ENCODE data around the gene NPEPL1. TPM values are rescaled to one million over a fixed set of nuclear protein-coding genes. Genes with fewer than 3 reads are reported as not detected.

Gene NPEPL1
- total RNA-seq, 1 donor from 2014 or later, result 68.3 TPM

DNA sequence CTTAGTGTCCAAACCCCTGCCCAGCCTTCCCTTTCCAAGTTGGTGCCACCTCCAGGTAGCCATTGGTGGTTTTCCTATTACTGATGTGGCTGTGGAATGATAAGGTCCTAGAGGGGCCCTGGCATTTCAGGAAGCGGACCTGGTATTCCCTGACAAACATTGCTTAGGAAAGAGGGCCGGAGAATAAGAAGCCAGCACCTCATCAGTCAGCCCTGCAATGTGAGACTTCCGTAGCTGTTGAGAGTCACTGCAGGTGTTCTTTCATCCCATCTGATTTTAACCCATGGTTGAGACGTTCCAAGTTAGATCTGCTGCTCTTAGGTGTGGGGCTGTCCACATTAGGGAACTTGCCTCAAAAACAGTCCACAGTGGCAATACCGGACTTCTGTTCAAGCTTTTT, 14.8 kb upstream of the NPEPL1 start:
- intact Hi-C loops (cut with DNase I), result no loop called here
- Histone ChIP-seq H3K36me3 (peaks cover 41 to 68% of the 10 kb centered on the region in 2 donors), H3K27me3 (no peaks in the 10 kb centered on the region), H3K4me1 (no peaks in the 10 kb centered on the region), H3K27ac (no peak overlapping the region), H3K4me3 (no peak overlapping the region), H3K9me3 (no peaks in the 10 kb centered on the region)
- TF ChIP-seq, protein P1, sequence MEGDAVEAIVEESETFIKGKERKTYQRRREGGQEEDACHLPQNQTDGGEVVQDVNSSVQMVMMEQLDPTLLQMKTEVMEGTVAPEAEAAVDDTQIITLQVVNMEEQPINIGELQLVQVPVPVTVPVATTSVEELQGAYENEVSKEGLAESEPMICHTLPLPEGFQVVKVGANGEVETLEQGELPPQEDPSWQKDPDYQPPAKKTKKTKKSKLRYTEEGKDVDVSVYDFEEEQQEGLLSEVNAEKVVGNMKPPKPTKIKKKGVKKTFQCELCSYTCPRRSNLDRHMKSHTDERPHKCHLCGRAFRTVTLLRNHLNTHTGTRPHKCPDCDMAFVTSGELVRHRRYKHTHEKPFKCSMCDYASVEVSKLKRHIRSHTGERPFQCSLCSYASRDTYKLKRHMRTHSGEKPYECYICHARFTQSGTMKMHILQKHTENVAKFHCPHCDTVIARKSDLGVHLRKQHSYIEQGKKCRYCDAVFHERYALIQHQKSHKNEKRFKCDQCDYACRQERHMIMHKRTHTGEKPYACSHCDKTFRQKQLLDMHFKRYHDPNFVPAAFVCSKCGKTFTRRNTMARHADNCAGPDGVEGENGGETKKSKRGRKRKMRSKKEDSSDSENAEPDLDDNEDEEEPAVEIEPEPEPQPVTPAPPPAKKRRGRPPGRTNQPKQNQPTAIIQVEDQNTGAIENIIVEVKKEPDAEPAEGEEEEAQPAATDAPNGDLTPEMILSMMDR (IDR thresholded peaks at IDR 0.05), result no peak
- no peak for DNase-seq (ENCODE audit: low spot score in 2 of 2)

DNA sequence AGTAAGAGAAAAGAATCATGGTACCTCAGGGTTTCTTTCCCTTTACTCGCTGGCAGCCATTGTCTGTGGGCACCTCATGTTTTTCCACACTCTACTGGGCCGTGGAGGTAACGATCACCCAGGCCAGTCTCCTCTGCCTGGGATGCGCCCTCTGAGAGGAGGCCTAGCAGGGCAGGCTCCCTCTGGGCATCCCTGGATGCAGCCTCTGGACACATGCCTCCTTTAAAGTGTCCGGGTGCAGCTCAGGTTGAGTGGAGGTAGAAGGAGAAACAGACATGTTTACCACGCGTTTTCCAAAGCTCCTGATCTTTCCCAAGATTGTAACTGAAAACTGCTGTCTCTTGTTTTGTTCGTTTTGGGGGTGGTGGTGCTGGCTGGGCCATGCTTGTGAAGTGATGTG, 13.8 kb upstream of the NPEPL1 start:
- TF ChIP-seq, protein P1 (IDR thresholded peaks at IDR 0.05), result no peak
- intact Hi-C loops (cut with DNase I), result no loop called here
- DNase-seq (ENCODE audit: low spot score in 2 of 2), result no peak
- H3K36me3 ChIP-seq, result peaks cover 33 to 60% of the 10 kb centered on the region in 2 donors
- H3K4me3 ChIP-seq, result no peak overlapping the region
- no peaks in the 10 kb centered on the region for H3K4me1 ChIP-seq
- no peaks in the 10 kb centered on the region for H3K27me3 ChIP-seq
- no peaks in the 10 kb centered on the region for H3K9me3 ChIP-seq
- H3K27ac ChIP-seq, result no peak overlapping the region

DNA sequence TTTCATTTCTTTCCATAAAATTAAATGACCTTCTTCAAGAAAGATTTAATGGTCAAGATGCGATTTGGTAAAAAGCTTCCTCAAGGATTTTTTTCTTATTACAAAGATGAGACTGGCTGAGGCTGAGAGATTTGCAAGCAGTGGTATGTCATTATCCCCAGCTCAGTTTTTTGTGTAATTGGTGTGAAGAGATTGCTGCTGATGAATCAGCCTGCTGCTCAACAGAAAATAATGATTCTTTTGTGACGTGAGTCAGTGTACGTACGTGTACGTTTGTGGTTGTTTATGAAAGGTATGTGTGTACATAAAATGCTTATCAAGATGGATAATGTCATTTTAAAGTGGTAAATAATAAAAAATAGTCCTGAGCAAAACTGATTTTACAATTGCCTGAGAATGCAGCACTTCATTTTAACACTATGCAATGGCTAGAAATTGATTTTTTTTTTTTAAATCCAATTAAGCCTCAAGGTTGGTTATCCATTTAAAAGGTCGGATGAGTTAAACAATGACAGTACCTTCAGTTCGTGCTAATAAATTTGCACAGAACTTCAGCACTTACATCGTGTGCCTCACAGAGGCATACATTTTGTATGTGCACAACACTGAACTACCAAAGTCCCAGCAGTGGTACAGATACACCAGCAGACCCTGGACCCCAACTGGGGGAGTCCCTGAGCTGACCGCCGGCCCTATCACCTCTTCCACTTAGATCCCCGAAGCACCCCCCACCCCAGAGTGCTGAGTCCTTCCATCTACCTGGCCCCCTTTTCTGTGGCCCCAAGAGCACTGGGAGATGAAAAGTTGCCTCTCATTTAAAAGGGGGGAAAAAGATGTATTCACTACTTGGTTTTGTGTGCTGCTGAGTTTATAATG, 9.7 kb upstream of the NPEPL1 start:
- no peaks in the 10 kb centered on the region for H3K27me3 ChIP-seq
- H3K27ac ChIP-seq, result no peak overlapping the region
- no peak overlapping the region for H3K4me3 ChIP-seq
- no peaks in the 10 kb centered on the region for H3K4me1 ChIP-seq
- TF ChIP-seq, protein P1 (IDR thresholded peaks at IDR 0.05), result no peak
- peaks cover 6 to 22% of the 10 kb centered on the region in 2 donors for H3K36me3 ChIP-seq
- intact Hi-C loops (cut with DNase I), result no loop called here
- no peak for DNase-seq (ENCODE audit: low spot score in 2 of 2)
- H3K9me3 ChIP-seq, result no peaks in the 10 kb centered on the region

DNA sequence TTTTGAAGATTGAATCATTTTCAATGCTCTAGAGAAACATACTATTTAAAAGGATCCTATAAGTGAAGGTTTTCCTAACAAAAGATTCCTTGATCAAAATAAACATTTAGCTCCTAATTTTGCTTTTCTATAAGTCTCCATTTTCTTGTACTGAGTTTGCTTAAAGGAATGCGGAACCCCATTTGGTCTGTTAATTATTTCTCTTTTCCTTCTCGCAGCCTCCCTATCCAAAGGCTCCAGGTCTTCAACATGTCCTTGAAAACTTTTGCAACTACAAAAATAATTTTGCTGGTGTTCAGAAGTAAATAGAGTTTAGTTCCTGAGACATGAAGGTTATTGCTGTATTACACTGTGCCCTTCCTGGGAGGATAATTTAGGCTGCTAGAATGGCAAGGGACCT, 8.3 kb upstream of the NPEPL1 start:
- intact Hi-C loops (cut with DNase I), result no loop called here
- Histone ChIP-seq H3K4me3 (no peak overlapping the region), H3K27ac (no peak overlapping the region), H3K27me3 (no peaks in the 10 kb centered on the region), H3K9me3 (no peaks in the 10 kb centered on the region), H3K4me1 (no peaks in the 10 kb centered on the region), H3K36me3 (peaks cover 0 to 12% of the 10 kb centered on the region in 2 donors)
- no peak for DNase-seq (ENCODE audit: low spot score in 2 of 2)
- TF ChIP-seq, protein P1 (IDR thresholded peaks at IDR 0.05), result no peak

DNA sequence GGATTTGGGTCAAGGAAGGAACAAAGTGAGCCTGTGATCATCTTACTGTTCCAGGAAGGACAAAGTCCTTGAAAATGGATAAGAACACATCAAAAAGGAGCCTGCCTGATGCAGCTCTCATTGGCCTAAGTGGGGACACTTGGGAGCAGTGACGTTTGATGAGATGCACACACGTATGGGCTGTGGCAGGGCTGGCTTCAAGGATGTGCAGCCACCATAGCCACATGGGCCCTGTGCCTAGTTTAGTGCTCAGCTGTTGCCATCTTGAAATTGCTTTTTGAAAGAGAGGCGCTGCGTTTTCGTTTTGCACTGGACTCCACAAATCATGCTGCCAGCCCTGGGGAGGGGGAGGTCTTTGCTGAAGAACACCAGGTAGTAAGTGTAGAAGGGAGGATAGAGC, 6.6 kb upstream of the NPEPL1 start:
- H3K36me3 ChIP-seq, result no peaks in the 10 kb centered on the region
- H3K27ac ChIP-seq, result no peak overlapping the region
- DNase-seq (ENCODE audit: low spot score in 2 of 2), result no peak
- TF ChIP-seq, protein P1 (IDR thresholded peaks at IDR 0.05), result no peak
- peaks cover under 1 to 5% of the 10 kb centered on the region in 2 donors for H3K4me1 ChIP-seq
- intact Hi-C loops (cut with DNase I), result no loop called here
- H3K9me3 ChIP-seq, result no peaks in the 10 kb centered on the region
- no peaks in the 10 kb centered on the region for H3K27me3 ChIP-seq
- no peak overlapping the region for H3K4me3 ChIP-seq
